Endothelial cell of hepatic sinusoid (primary cell): ENCODE measurements around the gene PFAS.

ENCODE experiments used
- in situ Hi-C: cut with HindIII; loops from 2 replicates; pipeline ENCODE4 v1.10.0; 2017; ENCODE audit warnings: low sequenced_read_pairs

PFAS gene

DNA sequence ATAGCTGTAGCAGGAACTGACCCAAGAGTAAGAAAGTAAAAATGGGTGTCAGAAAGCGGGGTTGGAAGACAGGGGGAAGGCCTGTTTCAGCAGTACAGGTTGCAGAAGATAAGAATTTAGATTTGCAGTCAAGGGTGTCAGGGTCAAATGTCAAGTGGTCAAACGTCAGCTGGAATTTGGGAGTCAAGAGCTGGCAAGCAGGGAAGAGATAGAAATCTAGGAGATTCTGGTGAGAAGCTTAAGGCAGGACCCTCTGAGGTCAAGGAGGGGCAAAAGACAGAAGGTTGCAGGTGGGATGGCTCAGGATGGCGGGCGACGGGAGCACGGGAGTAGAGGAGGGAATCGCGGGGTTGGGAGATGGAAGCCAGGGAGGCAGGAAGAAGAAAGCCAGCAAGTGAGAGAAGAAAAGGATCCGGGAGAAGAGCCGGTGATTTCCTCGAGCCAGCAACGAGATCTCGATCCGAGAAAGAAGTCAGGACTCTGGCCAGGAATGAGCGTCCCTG lies 45.8 kb downstream of the PFAS start:
- in situ Hi-C loops, result no loop called here

- in situ Hi-C loops, result loop anchor here (5.0 kb wide), 2 partner anchors 77 to 188 kb away; partner anchors contain the start of gene KRABD2
Observed at GRCh38 chr17:8300226-8300625, 51.1 kb downstream of the PFAS start.

- in situ Hi-C loops, result loop anchor here (5.0 kb wide), 2 partner anchors 77 to 188 kb away; partner anchors contain the start of gene KRABD2
Observed at GRCh38 chr17:8300627-8301242, 51.6 kb downstream of the PFAS start.

- in situ Hi-C loops, result no loop called here
Observed at GRCh38 chr17:8310601-8311123, 61.6 kb downstream of the PFAS start.

GRCh38 chr17:8311131-8311790 lies 62.2 kb downstream of the PFAS start:
- in situ Hi-C loops, result no loop called here

DNA sequence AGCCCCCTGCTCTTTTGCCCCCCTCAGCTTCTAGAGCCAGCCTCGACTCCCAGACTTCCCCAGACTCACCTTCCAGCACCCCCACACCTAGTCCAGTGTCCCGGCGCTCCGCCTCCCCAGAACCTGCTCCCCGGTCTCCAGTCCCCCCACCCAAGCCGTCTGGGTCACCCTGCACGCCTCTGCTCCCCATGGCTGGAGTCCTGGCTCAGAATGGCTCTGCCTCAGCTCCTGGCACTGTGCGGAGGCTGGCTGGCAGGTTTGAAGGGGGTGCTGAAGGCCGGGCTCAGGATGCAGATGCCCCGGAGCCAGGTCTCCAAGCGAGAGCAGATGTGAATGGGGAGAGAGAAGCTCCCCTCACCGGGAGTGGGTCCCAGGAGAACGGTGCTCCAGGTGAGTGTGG lies 63.2 kb downstream of the PFAS start:
- in situ Hi-C loops, result no loop called here

DNA sequence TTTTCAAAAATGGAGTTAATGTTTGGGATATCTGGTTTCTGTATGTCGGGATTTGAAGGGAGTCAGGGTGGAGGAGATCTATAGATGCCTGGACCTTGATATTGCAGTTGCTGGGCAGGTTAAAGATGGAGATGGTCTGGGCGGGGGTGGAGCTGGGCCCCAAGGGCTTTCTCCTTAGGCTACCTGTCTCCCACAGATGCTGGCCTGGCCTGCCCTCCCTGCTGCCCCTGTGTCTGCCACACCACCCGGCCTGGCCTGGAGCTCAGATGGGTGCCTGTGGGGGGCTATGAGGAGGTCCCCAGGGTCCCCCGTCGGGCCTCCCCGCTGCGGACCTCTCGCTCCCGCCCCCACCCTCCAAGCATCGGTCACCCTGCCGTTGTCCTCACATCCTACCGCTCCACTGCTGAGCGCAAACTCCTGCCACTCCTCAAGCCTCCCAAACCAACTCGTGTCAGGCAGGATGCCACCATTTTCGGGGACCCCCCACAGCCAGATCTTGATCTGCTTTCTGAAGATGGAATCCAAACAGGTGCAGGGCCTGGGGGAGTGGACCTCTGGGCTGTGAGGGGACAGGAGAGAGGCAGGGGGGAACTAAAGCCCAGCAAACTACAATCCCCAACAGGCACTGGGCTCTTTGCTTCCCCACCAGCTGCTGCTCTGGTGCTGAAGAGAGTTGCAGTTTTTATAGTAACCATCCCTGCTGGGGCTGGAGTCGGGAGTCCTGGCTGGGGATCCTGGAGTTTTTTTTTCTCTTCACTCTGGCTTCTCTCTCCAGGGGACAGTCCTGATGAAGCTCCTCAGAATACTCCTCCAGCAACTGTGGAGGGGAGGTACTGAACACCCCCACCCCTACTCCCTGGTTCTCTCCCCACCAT lies 63.9 kb downstream of the PFAS start:
- in situ Hi-C loops, result no loop called here

DNA sequence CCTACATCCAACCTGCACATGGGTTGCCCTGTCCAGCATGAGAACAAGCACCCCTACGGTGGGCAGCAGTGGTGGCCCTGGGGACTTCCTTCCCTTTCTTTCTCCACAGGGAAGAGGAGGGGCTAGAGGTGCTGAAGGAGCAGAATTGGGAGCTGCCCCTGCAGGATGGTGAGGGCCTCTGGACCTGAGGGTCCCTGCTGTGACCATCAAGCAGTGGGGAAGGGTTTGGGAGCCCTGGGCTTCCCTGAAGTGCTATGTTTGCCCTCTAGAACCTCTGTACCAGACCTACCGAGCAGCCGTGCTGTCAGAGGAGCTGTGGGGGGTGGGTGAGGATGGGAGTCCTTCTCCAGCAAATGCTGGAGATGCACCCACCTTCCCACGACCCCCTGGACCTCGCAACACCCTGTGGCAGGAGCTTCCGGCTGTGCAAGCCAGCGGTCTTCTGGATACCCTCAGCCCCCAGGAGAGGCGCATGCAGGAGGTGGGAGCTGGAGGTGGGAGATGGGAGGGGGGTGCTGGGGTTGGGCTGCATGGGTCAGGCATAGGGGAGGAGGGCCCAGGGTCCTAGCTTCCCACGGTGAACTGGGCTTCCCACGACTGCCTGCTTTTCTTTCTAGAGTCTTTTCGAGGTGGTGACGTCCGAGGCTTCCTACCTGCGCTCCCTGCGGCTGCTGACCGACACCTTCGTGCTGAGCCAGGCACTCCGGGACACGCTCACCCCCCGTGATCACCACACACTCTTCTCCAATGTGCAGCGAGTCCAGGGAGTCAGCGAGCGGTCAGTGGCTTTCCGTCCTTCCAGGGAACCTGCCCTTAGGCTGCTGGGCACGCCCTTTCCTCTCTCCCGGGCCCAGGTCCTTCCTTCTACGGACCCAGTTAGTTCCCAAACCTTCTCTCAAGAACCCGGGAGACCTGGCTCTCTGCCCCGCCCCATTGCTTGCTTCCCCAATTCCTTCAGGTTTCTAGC lies 66.0 kb downstream of the PFAS start:
- in situ Hi-C loops, result loop anchor here (5.0 kb wide), 1 partner anchor 78 kb away; no protein-coding TSS in a partner anchor

DNA sequence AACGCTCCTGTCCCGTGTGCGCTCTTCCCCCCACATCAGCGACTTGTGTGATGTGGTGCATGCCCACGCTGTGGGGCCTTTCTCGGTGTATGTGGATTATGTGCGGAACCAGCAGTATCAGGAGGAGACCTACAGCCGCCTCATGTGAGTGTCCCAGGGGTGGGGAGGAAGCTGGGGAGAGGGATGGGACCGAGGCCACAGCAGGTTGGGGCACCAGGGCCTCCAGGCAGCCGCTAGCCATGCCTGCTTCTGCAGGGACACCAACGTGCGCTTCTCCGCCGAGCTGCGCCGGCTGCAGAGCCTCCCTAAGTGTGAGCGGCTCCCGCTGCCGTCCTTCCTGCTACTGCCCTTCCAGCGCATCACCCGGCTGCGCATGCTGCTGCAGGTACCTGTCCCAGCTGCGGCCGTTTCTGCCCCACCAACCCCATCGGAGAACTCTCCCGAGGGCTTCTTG lies 66.7 kb downstream of the PFAS start:
- in situ Hi-C loops, result loop anchor here (5.0 kb wide), 1 partner anchor 78 kb away; no protein-coding TSS in a partner anchor

DNA sequence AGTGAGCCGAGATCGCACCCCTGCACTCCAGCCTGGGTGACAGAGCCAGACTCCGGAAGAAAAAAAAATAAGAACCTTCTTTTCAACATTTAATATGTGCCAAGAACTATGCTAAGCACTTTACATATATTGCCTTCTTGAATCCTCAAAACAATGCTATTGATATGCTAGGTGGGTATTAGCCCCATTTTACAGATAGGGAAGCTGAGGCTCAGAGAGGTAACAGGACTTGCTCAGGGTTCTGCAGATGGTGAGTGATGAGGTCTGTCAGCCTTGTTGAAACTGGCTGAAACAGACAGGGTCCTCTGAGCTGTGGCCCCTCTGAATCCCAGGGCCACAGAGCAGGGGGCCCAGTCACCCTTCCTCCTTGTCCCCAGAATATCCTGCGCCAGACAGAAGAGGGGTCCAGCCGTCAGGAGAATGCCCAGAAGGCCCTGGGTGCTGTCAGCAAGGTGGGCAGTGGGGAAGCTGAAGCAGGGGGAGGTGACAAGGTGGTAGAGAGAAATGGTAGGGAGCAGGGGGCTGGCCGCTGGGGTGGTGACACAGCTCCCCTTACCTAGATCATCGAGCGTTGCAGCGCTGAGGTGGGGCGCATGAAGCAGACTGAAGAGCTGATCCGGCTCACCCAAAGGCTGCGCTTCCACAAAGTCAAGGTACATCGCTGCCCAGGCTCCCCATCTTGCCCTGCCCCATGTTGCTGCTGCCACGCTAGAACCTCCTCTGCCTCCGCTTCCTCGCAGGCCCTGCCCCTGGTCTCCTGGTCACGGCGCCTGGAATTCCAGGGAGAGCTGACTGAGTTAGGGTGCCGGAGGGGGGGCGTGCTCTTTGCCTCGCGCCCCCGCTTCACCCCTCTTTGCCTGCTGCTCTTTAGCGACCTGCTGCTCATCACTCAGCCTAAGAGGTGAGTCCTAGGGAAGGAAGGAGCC lies 69.2 kb downstream of the PFAS start:
- in situ Hi-C loops, result loop anchor here (5.0 kb wide), 1 partner anchor 81 kb away; no protein-coding TSS in a partner anchor
